WTC11 (cell line): Measurements from ENCODE around the gene SFMBT1.

Source experiments
- CREB1 ChIP-seq: sonication (generic); formaldehyde crosslinking; IDR thresholded peaks from 2 replicates; pipeline ENCODE4 v1.8.0; 2023; ENCODE audit warnings: mild to moderate bottlenecking, missing genetic modification reagents
- NR1H2 ChIP-seq: sonication (generic); formaldehyde crosslinking; IDR thresholded peaks from 2 replicates; pipeline ENCODE4 v1.9.0; 2021; ENCODE audit warnings: mild to moderate bottlenecking, moderate library complexity, missing genetic modification reagents
- ZNF263 ChIP-seq: sonication (generic); formaldehyde crosslinking; IDR thresholded peaks from 2 replicates; pipeline ENCODE4 v1.8.1; 2022; ENCODE audit warnings: low read depth, mild to moderate bottlenecking, moderate library complexity, missing genetic modification reagents
- ZNF423 ChIP-seq: fragments of 250-450 bp; sonication (Bioruptor Pico); IDR thresholded peaks from 2 replicates; pipeline ENCODE4 v2.1.2; 2022; ENCODE audit warnings: mild to moderate bottlenecking, moderate library complexity
- TF ChIP-seq, protein P1 (sequence below): fragments of 200-600 bp; IDR thresholded peaks from 2 replicates; pipeline ENCODE4 v1.8.0; 2022; ENCODE audit warnings: antibody characterized with exemption
- TF ChIP-seq, protein P2 (sequence below): sonication (generic); formaldehyde crosslinking; IDR thresholded peaks from 2 replicates; pipeline ENCODE4 v1.8.1; 2023; ENCODE audit warnings: mild to moderate bottlenecking, missing genetic modification reagents, moderate library complexity
- TF ChIP-seq, protein P3 (sequence below): sonication (generic); formaldehyde crosslinking; IDR thresholded peaks from 2 replicates; pipeline ENCODE4 v1.8.1; 2022; ENCODE audit warnings: mild to moderate bottlenecking, missing genetic modification reagents, moderate library complexity, borderline replicate concordance
- TF ChIP-seq, protein P4 (sequence below): sonication (generic); formaldehyde crosslinking; IDR thresholded peaks from 2 replicates; pipeline ENCODE4 v1.8.0; 2022; ENCODE audit warnings: mild to moderate bottlenecking, missing genetic modification reagents
- TF ChIP-seq, protein P5 (sequence below): sonication (generic); formaldehyde crosslinking; conservative IDR thresholded peaks from 2 replicates; pipeline ENCODE4 v1.8.1; 2023; ENCODE audit warnings: mild to moderate bottlenecking, low read depth, missing genetic modification reagents, moderate library complexity
- TF ChIP-seq, protein P6 (sequence below): sonication (generic); formaldehyde crosslinking; IDR thresholded peaks from 2 replicates; pipeline ENCODE4 v1.8.1; 2023; ENCODE audit warnings: mild to moderate bottlenecking, missing genetic modification reagents

DNA sequence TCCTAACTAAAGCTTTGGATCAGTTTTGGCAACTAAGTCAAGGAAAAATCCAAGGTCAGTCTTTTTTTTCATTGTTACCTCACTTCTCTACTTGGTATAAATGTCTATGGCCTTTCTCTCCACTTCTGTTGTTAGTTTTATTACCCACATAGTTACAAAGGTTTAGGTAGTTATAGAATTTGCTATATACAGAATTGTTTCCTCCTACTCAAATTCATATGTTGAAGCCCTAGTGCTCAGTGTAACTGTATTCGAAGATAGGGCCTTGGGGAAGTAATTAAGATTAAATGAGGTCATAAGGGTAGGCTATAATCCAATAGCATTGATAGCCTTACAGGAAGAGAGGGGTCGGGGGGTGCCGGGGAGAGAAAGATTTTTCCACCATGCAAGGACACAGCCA lies 128.8 kb downstream of the SFMBT1 start:
- TF ChIP-seq, protein P1, sequence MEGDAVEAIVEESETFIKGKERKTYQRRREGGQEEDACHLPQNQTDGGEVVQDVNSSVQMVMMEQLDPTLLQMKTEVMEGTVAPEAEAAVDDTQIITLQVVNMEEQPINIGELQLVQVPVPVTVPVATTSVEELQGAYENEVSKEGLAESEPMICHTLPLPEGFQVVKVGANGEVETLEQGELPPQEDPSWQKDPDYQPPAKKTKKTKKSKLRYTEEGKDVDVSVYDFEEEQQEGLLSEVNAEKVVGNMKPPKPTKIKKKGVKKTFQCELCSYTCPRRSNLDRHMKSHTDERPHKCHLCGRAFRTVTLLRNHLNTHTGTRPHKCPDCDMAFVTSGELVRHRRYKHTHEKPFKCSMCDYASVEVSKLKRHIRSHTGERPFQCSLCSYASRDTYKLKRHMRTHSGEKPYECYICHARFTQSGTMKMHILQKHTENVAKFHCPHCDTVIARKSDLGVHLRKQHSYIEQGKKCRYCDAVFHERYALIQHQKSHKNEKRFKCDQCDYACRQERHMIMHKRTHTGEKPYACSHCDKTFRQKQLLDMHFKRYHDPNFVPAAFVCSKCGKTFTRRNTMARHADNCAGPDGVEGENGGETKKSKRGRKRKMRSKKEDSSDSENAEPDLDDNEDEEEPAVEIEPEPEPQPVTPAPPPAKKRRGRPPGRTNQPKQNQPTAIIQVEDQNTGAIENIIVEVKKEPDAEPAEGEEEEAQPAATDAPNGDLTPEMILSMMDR = no peak
- TF ChIP-seq, protein P2, sequence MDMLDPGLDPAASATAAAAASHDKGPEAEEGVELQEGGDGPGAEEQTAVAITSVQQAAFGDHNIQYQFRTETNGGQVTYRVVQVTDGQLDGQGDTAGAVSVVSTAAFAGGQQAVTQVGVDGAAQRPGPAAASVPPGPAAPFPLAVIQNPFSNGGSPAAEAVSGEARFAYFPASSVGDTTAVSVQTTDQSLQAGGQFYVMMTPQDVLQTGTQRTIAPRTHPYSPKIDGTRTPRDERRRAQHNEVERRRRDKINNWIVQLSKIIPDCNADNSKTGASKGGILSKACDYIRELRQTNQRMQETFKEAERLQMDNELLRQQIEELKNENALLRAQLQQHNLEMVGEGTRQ (CRISPR knock-in tag) = no peak
- TF ChIP-seq, protein P3, sequence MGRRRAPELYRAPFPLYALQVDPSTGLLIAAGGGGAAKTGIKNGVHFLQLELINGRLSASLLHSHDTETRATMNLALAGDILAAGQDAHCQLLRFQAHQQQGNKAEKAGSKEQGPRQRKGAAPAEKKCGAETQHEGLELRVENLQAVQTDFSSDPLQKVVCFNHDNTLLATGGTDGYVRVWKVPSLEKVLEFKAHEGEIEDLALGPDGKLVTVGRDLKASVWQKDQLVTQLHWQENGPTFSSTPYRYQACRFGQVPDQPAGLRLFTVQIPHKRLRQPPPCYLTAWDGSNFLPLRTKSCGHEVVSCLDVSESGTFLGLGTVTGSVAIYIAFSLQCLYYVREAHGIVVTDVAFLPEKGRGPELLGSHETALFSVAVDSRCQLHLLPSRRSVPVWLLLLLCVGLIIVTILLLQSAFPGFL (CRISPR knock-in tag) = no peak
- TF ChIP-seq, protein P4, sequence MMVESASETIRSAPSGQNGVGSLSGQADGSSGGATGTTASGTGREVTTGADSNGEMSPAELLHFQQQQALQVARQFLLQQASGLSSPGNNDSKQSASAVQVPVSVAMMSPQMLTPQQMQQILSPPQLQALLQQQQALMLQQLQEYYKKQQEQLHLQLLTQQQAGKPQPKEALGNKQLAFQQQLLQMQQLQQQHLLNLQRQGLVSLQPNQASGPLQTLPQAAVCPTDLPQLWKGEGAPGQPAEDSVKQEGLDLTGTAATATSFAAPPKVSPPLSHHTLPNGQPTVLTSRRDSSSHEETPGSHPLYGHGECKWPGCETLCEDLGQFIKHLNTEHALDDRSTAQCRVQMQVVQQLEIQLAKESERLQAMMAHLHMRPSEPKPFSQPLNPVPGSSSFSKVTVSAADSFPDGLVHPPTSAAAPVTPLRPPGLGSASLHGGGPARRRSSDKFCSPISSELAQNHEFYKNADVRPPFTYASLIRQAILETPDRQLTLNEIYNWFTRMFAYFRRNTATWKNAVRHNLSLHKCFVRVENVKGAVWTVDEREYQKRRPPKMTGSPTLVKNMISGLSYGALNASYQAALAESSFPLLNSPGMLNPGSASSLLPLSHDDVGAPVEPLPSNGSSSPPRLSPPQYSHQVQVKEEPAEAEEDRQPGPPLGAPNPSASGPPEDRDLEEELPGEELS (CRISPR knock-in tag) = no peak
- no peak for TF ChIP-seq ZNF263
- TF ChIP-seq, protein P5, sequence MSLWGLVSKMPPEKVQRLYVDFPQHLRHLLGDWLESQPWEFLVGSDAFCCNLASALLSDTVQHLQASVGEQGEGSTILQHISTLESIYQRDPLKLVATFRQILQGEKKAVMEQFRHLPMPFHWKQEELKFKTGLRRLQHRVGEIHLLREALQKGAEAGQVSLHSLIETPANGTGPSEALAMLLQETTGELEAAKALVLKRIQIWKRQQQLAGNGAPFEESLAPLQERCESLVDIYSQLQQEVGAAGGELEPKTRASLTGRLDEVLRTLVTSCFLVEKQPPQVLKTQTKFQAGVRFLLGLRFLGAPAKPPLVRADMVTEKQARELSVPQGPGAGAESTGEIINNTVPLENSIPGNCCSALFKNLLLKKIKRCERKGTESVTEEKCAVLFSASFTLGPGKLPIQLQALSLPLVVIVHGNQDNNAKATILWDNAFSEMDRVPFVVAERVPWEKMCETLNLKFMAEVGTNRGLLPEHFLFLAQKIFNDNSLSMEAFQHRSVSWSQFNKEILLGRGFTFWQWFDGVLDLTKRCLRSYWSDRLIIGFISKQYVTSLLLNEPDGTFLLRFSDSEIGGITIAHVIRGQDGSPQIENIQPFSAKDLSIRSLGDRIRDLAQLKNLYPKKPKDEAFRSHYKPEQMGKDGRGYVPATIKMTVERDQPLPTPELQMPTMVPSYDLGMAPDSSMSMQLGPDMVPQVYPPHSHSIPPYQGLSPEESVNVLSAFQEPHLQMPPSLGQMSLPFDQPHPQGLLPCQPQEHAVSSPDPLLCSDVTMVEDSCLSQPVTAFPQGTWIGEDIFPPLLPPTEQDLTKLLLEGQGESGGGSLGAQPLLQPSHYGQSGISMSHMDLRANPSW (CRISPR knock-in tag) = no peak
- no peak for TF ChIP-seq ZNF423 (CRISPR knock-in tag)
- TF ChIP-seq NR1H2 (CRISPR knock-in tag) = no peak
- TF ChIP-seq CREB1 (CRISPR knock-in tag) = no peak
- TF ChIP-seq, protein P6, sequence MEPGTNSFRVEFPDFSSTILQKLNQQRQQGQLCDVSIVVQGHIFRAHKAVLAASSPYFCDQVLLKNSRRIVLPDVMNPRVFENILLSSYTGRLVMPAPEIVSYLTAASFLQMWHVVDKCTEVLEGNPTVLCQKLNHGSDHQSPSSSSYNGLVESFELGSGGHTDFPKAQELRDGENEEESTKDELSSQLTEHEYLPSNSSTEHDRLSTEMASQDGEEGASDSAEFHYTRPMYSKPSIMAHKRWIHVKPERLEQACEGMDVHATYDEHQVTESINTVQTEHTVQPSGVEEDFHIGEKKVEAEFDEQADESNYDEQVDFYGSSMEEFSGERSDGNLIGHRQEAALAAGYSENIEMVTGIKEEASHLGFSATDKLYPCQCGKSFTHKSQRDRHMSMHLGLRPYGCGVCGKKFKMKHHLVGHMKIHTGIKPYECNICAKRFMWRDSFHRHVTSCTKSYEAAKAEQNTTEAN = no peak
